ENCODE results near the gene ACADM. TPM values are rescaled to one million over a fixed set of nuclear protein-coding genes. Genes with fewer than 3 reads are reported as not detected.
"Not testable (repeated sequence)": the region's sequence is repeated elsewhere in the genome, so short reads cannot be mapped to it uniquely, and the experiment has no call there.

The ACADM gene
- 41.9 TPM for total RNA-seq
- long read RNA-seq, transcript ACADM-218 (11 exons, 2,535 nt) = minor isoform, 10 of 151 reads
- long read RNA-seq, transcript ACADM-202 (12 exons, 2,619 nt) = major isoform, 116 of 151 reads
- long read RNA-seq, partial matches to known transcripts = 9 of 151 reads
- long read RNA-seq, other reads (novel, unspliced or antisense) = 14 of 151 reads

GRCh38 chr1:75724472-75725022, at the start of gene ACADM:
Gene ACADM (plus strand): TSS chr1:75724709. CDS start chr1:75724788, 79 bp downstream.
- peak; percentile 95 for DNase-seq (ENCODE audit: low spot score)

- DNase-seq (ENCODE audit: low spot score) = no peak
Observed at GRCh38 chr1:75677443-75677842, 47.1 kb upstream of the ACADM start.

GRCh38 chr1:75677964-75678363, 46.5 kb upstream of the ACADM start:
- DNase-seq (ENCODE audit: low spot score) = not testable (repeated sequence)

- DNase-seq (ENCODE audit: low spot score) = no peak
Observed at GRCh38 chr1:75690547-75690946, 34.0 kb upstream of the ACADM start.

GRCh38 chr1:75693551-75693950, 31.0 kb upstream of the ACADM start:
- DNase-seq (ENCODE audit: low spot score) = no peak

- DNase-seq (ENCODE audit: low spot score) = no peak
Observed at GRCh38 chr1:75696000-75696399, 28.5 kb upstream of the ACADM start.

- DNase-seq (ENCODE audit: low spot score) = no peak
Observed at GRCh38 chr1:75707191-75707590, 17.3 kb upstream of the ACADM start.

GRCh38 chr1:75708910-75709309, 15.6 kb upstream of the ACADM start:
- DNase-seq (ENCODE audit: low spot score) = no peak

- no peak for DNase-seq (ENCODE audit: low spot score)
Observed at GRCh38 chr1:75710832-75711231, 13.7 kb upstream of the ACADM start.

- no peak for DNase-seq (ENCODE audit: low spot score)
Observed at GRCh38 chr1:75711846-75712245, 12.7 kb upstream of the ACADM start.

GRCh38 chr1:75712306-75712705, 12.2 kb upstream of the ACADM start:
- DNase-seq (ENCODE audit: low spot score) = no peak

- no peak for DNase-seq (ENCODE audit: low spot score)
Observed at GRCh38 chr1:75719810-75720209, 4.7 kb upstream of the ACADM start.

GRCh38 chr1:75720325-75720724, 4.2 kb upstream of the ACADM start:
- DNase-seq (ENCODE audit: low spot score) = no peak

- no peak for DNase-seq (ENCODE audit: low spot score)
Observed at GRCh38 chr1:75720820-75721219, 3.7 kb upstream of the ACADM start.

GRCh38 chr1:75722246-75722645, 2.3 kb upstream of the ACADM start:
- DNase-seq (ENCODE audit: low spot score) = not testable (repeated sequence)

- no peak for DNase-seq (ENCODE audit: low spot score)
Observed at GRCh38 chr1:75722966-75723365, 1.5 kb upstream of the ACADM start.

- DNase-seq (ENCODE audit: low spot score) = peak; percentile 94
Observed at GRCh38 chr1:75723989-75724471, 479 bp upstream of the ACADM start.

- no peak for DNase-seq (ENCODE audit: low spot score)
Observed at GRCh38 chr1:75725266-75725665, 757 bp downstream of the ACADM start.

GRCh38 chr1:75725861-75726361, 1.4 kb downstream of the ACADM start:
- DNase-seq (ENCODE audit: low spot score) = no peak

- no peak for DNase-seq (ENCODE audit: low spot score)
Observed at GRCh38 chr1:75727571-75727970, 3.1 kb downstream of the ACADM start.

- DNase-seq (ENCODE audit: low spot score) = no peak
Observed at GRCh38 chr1:75730432-75730831, 5.9 kb downstream of the ACADM start.

- DNase-seq (ENCODE audit: low spot score) = no peak
Observed at GRCh38 chr1:75731881-75732280, 7.4 kb downstream of the ACADM start.

- DNase-seq (ENCODE audit: low spot score) = no peak
Observed at GRCh38 chr1:75732703-75733102, 8.2 kb downstream of the ACADM start.

Measured in mesenteric fat pad (tissue), 1 donor.